Adrenal gland (tissue), 12 donors: ENCODE results near the gene RNF145. TPM values are rescaled to one million over a fixed set of nuclear protein-coding genes. Genes with fewer than 3 reads are reported as not detected.

Experiments used
- DNase-seq, 7 donors: peaks; one replicate each; pipeline ENCODE4 v3.0.0-alpha.2; 2019 to 2020
- H3K27ac ChIP-seq, 5 donors: fragments of 200-600 bp; sonication (generic) in 4 of 5; 1 replicate in 3 of 5; 2 replicates in 2 of 5; pipeline versions ENCODE4 v1.5.1 to v1.8.0; 2016 to 2020; ENCODE audit warnings: mild to moderate bottlenecking in 1 of 5
- H3K27me3 ChIP-seq: fragments of 200-600 bp; 2 replicates; pipeline ENCODE4 v1.8.0; 2021
- H3K36me3 ChIP-seq, 2 donors: fragments of 200-600 bp; replicated peaks in 1 of 2; 1 replicate in 1 of 2; 2 replicates in 1 of 2; pipeline versions ENCODE4 v1.5.1 to v1.8.0; 2018 to 2022
- H3K4me1 ChIP-seq, 2 donors: fragments of 200-600 bp; replicated peaks in 1 of 2; 1 replicate in 1 of 2; 2 replicates in 1 of 2; pipeline versions ENCODE4 v1.5.1 to v1.8.0; 2018 to 2021
- H3K4me3 ChIP-seq, 4 donors: fragments of 200-600 bp; sonication (generic) in 3 of 4; one replicate each; pipeline ENCODE4 v1.5.1; 2016 to 2018
- H3K9me3 ChIP-seq, 3 donors: fragments of 200-600 bp; sonication (generic) in 1 of 3; replicated peaks in 1 of 3; 1 replicate in 2 of 3; 2 replicates in 1 of 3; pipeline versions ENCODE4 v1.5.1 to v1.8.0; 2016 to 2021
- CTCF ChIP-seq, 6 experiments: fragments of 450-650 bp in 4 of 6; fragments of 200-600 bp in 2 of 6; sonication (generic) in 1 of 6; IDR thresholded peaks; 1 replicate in 5 of 6; 2 replicates in 1 of 6; pipeline versions ENCODE4 v1.5.1 to v1.8.0; 2016 to 2021; ENCODE audit warnings: antibody characterized with exemption in 6 of 6, mild to moderate bottlenecking in 2 of 6, moderate library complexity in 1 of 6
- POLR2A ChIP-seq, 2 donors: fragments of 450-650 bp; IDR thresholded peaks; one replicate each; pipeline ENCODE4 v1.6.1; 2017; ENCODE audit warnings: antibody characterized with exemption in 2 of 2, mild to moderate bottlenecking in 2 of 2, moderate library complexity in 1 of 2
- WGBS, 4 donors: extraction: QIAGEN DNeasy Blood & Tissue Kit in 2 of 4; methylation state at CpG; one replicate each; pipeline versions ENCODE4 v1.1.5 to v1.1.7; 2013 to 2017; 5-methylcytosine and 5-hydroxymethylcytosine counted together
- intact Hi-C, 2 donors: fragments of 100-400 bp; cut with DNase I; formaldehyde crosslinking; loops; one replicate each; pipeline versions ENCODE4 v1.14.1 to v1.15.0; 2022 to 2023
- polyA plus RNA-seq, 3 donors: library from polyadenylated mRNA; stranded (reverse); fragments of 200-250 nt in 2 of 3; fragments of 350-450 nt in 1 of 3; fragmentation: Illumina TruSeq in 1 of 3; extraction: RNeasy Lipid Tissue Mini Kit (QIAGEN cat#74804) in 1 of 3; gene quantifications; one replicate each; pipeline ENCODE4 v1.2.3, GENCODE V29; 2013 to 2014
- total RNA-seq, 9 donors: library from RNA; depleted of rRNA in 4 of 9; stranded (reverse); fragments of >200 nt in 4 of 9; fragments of 120-200 nt in 1 of 9; fragmentation: NEBNext Ultra II Directional in 1 of 9; extraction: Animal tissue kit (Norgen Biotek cat#: 25700) in 1 of 9; gene quantifications; one replicate each; pipeline versions ENCODE4 v1.1.0 to v1.2.4, GENCODE V29; 2013 to 2023
- donor health status: healthy with polysubstance abuse.
- donor health status: Bipolar disorder and iron deficiency.
- donor health status: DM: yes; HTN: yes; CAD: no.
- donor health status: DM: no; HTN: no; CAD: no.
- donor health status: DM: no; HTN: no; CAD: no.
- donor health status: DM: yes; HTN: yes; CAD: no.

The RNF145 gene
- total and polyA plus RNA-seq, 12 donors, result 20.2 to 138 (median 69.6) TPM

DNA sequence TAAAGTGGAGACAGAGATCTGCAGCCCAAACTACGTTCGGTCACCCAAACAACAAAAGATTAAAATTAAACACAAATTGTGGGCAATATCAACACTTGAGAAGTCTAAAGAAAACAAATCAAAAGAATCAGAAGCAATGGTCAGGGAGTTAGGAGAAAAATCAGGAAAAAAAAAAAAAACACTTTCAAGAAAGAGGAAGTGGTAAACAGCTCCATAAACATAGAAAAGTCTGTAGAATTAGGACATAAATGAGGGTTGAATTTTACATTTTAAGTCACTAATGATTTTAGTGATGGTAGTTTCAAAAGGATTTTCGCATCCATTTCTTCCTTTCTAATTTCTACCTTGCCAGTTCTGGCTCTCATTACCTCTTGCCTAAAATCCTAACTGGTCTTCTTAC is 10.1 kb downstream of the RNF145 start:
- Histone ChIP-seq H3K4me1 (peaks cover 7 to 49% of the 10 kb centered on the region in 2 donors), H3K27ac (no peak overlapping the region), H3K9me3 (no peaks in the 10 kb centered on the region), H3K4me3 (no peak overlapping the region), H3K36me3 (peaks cover 0 to 4% of the 10 kb centered on the region in 2 donors), H3K27me3 (no peaks in the 10 kb centered on the region)
- intact Hi-C loops, result no loop called here
- no peak for TF ChIP-seq CTCF (IDR thresholded peaks at IDR 0.05)
- no peak for TF ChIP-seq POLR2A (IDR thresholded peaks at IDR 0.05)
- DNase-seq, result no peak
- WGBS, 4 donors, result 87 to 96% (median 92%) methylated on average over 3 of the region's 3 CpGs

DNA sequence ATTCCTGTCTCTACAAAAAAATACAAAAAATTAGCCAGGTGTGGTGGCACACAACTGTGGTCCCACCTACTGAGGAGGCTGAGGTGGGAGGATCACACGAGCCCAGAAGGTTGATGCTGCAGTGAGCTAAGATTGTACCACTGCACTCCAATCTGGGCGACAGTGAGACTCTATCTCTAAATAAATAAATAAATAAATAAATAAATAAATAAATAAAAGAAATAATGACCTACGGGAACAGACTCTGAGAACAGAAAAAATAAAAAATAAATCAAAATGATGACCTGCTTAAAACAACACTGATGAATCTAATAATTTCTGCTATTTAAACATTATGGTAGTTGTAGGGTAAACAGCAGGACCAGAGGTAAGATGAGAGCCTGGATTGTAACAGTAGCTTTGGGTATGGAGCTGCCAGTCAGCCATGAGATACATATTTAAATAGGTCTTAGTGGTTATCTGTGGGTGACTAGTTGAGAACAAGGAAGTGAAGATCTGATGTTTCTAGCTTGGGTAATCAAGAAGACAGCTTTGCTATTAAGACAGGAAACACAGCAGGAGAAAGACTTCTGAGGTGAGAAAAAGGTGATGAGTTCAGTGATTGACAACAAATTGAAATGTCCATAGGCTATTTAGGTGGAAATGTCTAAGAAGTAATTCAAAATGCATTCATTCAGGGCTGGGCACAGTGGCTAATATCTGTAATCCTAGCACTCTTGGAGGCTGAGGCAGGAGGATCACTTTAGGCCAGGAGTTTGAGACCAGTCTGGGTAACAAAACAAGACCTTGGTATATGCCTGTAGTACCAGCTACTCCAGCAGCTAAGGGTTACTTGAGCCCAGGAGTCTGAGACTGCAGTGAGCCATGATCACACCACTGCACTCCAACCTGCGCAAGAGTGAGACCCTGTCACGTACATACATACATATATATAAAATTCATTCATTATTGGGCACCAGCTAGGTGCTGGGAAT is 11.0 kb downstream of the RNF145 start:
- WGBS, 4 donors, result 90 to 97% (median 95%) methylated on average over 5 of the region's 5 CpGs

DNA sequence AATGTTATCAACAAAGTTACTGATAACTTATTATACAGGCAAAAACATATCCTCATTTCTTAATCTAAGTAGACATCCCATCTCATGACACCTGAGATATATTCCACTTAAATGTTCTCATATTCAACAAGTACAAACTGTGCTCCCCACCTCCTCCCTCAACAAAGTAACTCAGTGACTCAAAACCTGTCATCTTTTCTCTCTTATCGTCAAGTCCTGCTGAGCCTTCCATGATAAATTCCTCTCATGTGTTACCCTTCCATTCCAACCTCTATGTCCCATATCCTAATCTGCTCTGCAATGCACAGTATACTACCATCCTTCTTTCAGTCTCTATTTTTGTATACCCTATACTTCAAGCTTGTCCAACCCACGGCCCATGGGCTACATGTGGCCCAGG is 13.6 kb downstream of the RNF145 start:
- TF ChIP-seq CTCF (IDR thresholded peaks at IDR 0.05), result no peak
- no peak for TF ChIP-seq POLR2A (IDR thresholded peaks at IDR 0.05)
- 77 to 89% (median 88%) methylated on average over 2 of the region's 2 CpGs for WGBS, 4 donors

More for the DNA sequence above, 11.0 kb downstream of the RNF145 start:
- H3K27ac ChIP-seq, result no peak overlapping the region
- H3K4me3 ChIP-seq, result no peak overlapping the region
- peaks cover 0 to 11% of the 10 kb centered on the region in 2 donors for H3K36me3 ChIP-seq
- intact Hi-C loops, result no loop called here
- DNase-seq, result no peak
- H3K9me3 ChIP-seq, result no peaks in the 10 kb centered on the region
- H3K27me3 ChIP-seq, result no peaks in the 10 kb centered on the region
- TF ChIP-seq POLR2A (IDR thresholded peaks at IDR 0.05) (no peak), CTCF (IDR thresholded peaks at IDR 0.05) (no peak)
- peaks cover 0 to 41% of the 10 kb centered on the region in 2 donors for H3K4me1 ChIP-seq

DNA sequence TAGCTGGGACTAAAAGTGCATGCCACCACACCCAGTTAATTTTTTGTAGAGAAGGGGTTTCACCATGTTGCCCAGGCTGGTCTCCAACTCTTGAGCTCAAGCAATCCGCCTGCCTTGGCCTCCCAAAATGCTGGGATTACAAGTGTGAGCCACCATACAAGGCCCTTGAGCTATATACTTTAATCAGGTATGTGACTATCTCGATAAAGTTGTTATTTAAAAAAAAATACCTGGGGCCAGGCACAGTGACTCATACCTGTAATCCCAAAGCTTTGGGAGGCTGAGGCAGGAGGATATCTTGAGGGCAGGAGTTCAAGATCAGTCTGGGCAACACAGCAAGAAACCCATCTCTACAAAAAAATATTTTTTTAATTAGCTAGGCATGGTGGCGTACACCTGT is 19.2 kb downstream of the RNF145 start:
- no peak for DNase-seq
- WGBS, 4 donors, result 94 to 98% (median 95%) methylated on average over 3 of the region's 3 CpGs
- Histone ChIP-seq H3K27ac (no peak overlapping the region), H3K4me3 (no peak overlapping the region), H3K9me3 (no peaks in the 10 kb centered on the region), H3K36me3 (peaks cover 0 to 19% of the 10 kb centered on the region in 2 donors), H3K4me1 (peaks cover 5 to 16% of the 10 kb centered on the region in 2 donors), H3K27me3 (no peaks in the 10 kb centered on the region)
- TF ChIP-seq CTCF (IDR thresholded peaks at IDR 0.05) (no peak), POLR2A (IDR thresholded peaks at IDR 0.05) (no peak)
- intact Hi-C loops, result no loop called here

More for the DNA sequence above, 13.6 kb downstream of the RNF145 start:
- no peak for DNase-seq
- Histone ChIP-seq H3K27ac (no peak overlapping the region), H3K9me3 (no peaks in the 10 kb centered on the region), H3K4me1 (peaks cover 0 to 25% of the 10 kb centered on the region in 2 donors), H3K4me3 (no peak overlapping the region), H3K27me3 (no peaks in the 10 kb centered on the region), H3K36me3 (peaks cover 0 to 15% of the 10 kb centered on the region in 2 donors)
- intact Hi-C loops, result no loop called here
